Esophagus muscularis mucosa (tissue), 4 donors: ENCODE data around the gene GTF2H4. TPM values are rescaled to one million over a fixed set of nuclear protein-coding genes. Genes with fewer than 3 reads are reported as not detected.

Experiments used
- DNase-seq: peaks from one replicate; pipeline ENCODE4 v3.0.0-alpha.2; 2017; ENCODE audit errors: extremely low spot score
- H3K27ac ChIP-seq, 4 donors: fragments of 200-600 bp; sonication (generic); replicated peaks in 1 of 4; 1 replicate in 3 of 4; 2 replicates in 1 of 4; pipeline ENCODE4 v1.5.1; 2016 to 2019; ENCODE audit warnings: mild to moderate bottlenecking in 1 of 4
- H3K27me3 ChIP-seq, 4 donors: fragments of 200-600 bp; sonication (generic); one replicate each; pipeline versions ENCODE4 v1.5.1 to v1.6.0; 2016 to 2019
- H3K36me3 ChIP-seq, 4 donors: fragments of 200-600 bp; sonication (generic); one replicate each; pipeline ENCODE4 v1.5.1; 2016 to 2019
- H3K4me1 ChIP-seq, 4 donors: fragments of 200-600 bp; sonication (generic); one replicate each; pipeline ENCODE4 v1.5.1; 2016 to 2019
- H3K4me3 ChIP-seq, 4 donors: fragments of 200-600 bp; sonication (generic); 1 replicate in 2 of 4; 2 replicates in 2 of 4; pipeline ENCODE4 v1.5.1; 2016 to 2019; ENCODE audit warnings: mild to moderate bottlenecking in 4 of 4, moderate library complexity in 1 of 4
- H3K9me3 ChIP-seq, 4 donors: fragments of 200-600 bp; sonication (generic); 1 replicate in 3 of 4; 2 replicates in 1 of 4; pipeline ENCODE4 v1.5.1; 2016 to 2019
- EP300 ChIP-seq: sonication (generic); formaldehyde crosslinking; IDR thresholded peaks from one replicate; pipeline ENCODE4 v1.6.1; 2017; ENCODE audit warnings: antibody characterized with exemption
- POLR2A ChIP-seq: fragments of 450-650 bp; IDR thresholded peaks from one replicate; pipeline ENCODE4 v1.6.1; 2017; ENCODE audit warnings: antibody characterized with exemption, moderate library complexity, mild to moderate bottlenecking, low read depth
- POLR2AphosphoS5 ChIP-seq, 2 donors: sonication (generic); formaldehyde crosslinking; IDR thresholded peaks; one replicate each; pipeline ENCODE4 v1.6.1; 2017; ENCODE audit warnings: antibody characterized with exemption in 2 of 2
- WGBS: methylation state at CpG from one replicate; pipeline ENCODE4 v1.1.5; 2018; 5-methylcytosine and 5-hydroxymethylcytosine counted together
- intact Hi-C: fragments of 100-400 bp; cut with DNase I; formaldehyde crosslinking; loops from one replicate; pipeline ENCODE4 v1.15.1; 2023
- total RNA-seq, 4 donors: library from RNA; depleted of rRNA; stranded (reverse); fragments of >200 nt; gene quantifications; one replicate each; pipeline versions ENCODE4 v1.1.0 to v1.2.1, GENCODE V29; 2016
- TF ChIP-seq, protein P1 (sequence below), 3 experiments: fragments of 200-600 bp in 2 of 3; fragments of 450-650 bp in 1 of 3; sonication (generic) in 2 of 3; IDR thresholded peaks; one replicate each; pipeline ENCODE4 v1.5.1; 2017 to 2019; ENCODE audit warnings: antibody characterized with exemption in 3 of 3, mild to moderate bottlenecking in 2 of 3, moderate library complexity in 1 of 3

Gene GTF2H4
- total RNA-seq, 4 donors from 2014 or later, result 6.3 to 15.4 (median 8.2) TPM

DNA sequence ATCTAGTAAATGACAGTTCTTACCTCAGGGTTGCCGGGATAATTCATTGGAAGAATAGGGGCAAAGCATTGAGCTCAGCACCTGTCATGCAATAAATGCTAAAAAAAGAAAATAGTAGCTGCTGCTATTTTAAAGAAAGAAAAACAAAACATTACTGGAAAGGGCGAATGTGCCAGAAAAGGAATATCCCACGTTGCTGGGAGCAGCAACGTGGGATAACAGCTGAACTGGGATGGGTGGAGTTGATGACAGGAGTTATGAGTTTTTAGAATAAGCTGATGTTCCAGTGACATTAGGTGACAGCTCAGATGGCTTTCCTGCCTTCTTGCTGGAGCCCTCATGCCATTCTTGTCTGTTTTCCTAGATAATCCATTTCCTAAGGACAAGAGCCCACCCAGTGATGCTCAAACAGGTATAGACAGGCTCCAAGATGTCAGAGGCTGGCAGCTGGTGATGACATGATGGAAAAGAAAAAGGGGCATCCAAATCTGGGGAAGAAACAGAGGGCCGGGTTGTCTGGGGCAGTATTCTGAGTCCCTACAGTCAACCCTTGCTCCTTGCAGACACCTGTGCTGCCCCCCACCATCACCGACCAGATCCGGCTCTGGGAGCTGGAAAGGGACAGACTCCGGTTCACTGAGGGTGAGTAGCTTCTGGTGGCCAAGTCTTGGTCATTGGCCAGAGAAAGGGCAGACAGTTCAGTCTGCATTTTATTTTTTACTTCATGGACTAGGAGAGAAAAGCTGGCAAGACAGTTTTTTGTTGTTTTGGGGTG, 4.9 kb downstream of the GTF2H4 start:
- 79% methylated on average over 8 of the region's 8 CpGs for WGBS
- DNase-seq, result no peak
- H3K4me3 ChIP-seq, result peak overlapping the region in 1 of 4 donors; percentile 68
- H3K4me1 ChIP-seq, result peaks cover 26 to 42% (median 38%) of the 10 kb centered on the region in 4 donors
- TF ChIP-seq EP300 (no peak), POLR2A (no peak), POLR2AphosphoS5 (IDR thresholded peaks at IDR 0.05) (no peak)
- TF ChIP-seq, protein P1, sequence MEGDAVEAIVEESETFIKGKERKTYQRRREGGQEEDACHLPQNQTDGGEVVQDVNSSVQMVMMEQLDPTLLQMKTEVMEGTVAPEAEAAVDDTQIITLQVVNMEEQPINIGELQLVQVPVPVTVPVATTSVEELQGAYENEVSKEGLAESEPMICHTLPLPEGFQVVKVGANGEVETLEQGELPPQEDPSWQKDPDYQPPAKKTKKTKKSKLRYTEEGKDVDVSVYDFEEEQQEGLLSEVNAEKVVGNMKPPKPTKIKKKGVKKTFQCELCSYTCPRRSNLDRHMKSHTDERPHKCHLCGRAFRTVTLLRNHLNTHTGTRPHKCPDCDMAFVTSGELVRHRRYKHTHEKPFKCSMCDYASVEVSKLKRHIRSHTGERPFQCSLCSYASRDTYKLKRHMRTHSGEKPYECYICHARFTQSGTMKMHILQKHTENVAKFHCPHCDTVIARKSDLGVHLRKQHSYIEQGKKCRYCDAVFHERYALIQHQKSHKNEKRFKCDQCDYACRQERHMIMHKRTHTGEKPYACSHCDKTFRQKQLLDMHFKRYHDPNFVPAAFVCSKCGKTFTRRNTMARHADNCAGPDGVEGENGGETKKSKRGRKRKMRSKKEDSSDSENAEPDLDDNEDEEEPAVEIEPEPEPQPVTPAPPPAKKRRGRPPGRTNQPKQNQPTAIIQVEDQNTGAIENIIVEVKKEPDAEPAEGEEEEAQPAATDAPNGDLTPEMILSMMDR (IDR thresholded peaks at IDR 0.05), result no peak
- peaks cover 9 to 52% (median 43%) of the 10 kb centered on the region in 4 donors for H3K36me3 ChIP-seq
- H3K27ac ChIP-seq, result peak overlapping the region; percentile 85 to 97 (median 90)
- intact Hi-C loops, result loop anchor here (5.0 kb wide), 1 partner anchor 174 kb away; no protein-coding TSS in a partner anchor
- H3K9me3 ChIP-seq, result no peaks in the 10 kb centered on the region
- no peaks in the 10 kb centered on the region for H3K27me3 ChIP-seq

DNA sequence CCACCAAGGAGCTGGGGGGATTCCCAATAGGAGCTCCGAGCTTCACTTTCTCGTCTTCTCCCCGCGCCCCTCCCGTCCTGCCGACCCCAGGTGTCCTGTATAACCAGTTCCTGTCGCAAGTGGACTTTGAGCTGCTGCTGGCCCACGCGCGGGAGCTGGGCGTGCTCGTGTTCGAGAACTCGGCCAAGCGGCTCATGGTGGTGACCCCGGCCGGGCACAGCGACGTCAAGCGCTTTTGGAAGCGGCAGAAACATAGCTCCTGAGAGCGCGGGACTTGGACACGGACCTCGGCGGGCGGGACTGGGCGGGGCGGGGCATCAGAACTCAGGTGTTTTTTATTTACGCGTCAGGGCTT, 5.7 kb downstream of the GTF2H4 start:
- intact Hi-C loops, result loop anchor here (5.0 kb wide), 1 partner anchor 174 kb away; no protein-coding TSS in a partner anchor
- peak overlapping the region; percentile 60 to 70 (median 66) for H3K4me3 ChIP-seq
- H3K4me1 ChIP-seq, result peaks cover 23 to 39% (median 34%) of the 10 kb centered on the region in 4 donors
- peaks cover 9 to 60% (median 51%) of the 10 kb centered on the region in 4 donors for H3K36me3 ChIP-seq
- WGBS, result 1% methylated on average over 26 of the region's 31 CpGs
- no peak for DNase-seq
- peak overlapping the region; percentile 85 to 97 (median 90) for H3K27ac ChIP-seq
- H3K27me3 ChIP-seq, result no peaks in the 10 kb centered on the region
- TF ChIP-seq POLR2A (no peak), POLR2AphosphoS5 (IDR thresholded peaks at IDR 0.05) (no peak)
- H3K9me3 ChIP-seq, result no peaks in the 10 kb centered on the region

DNA sequence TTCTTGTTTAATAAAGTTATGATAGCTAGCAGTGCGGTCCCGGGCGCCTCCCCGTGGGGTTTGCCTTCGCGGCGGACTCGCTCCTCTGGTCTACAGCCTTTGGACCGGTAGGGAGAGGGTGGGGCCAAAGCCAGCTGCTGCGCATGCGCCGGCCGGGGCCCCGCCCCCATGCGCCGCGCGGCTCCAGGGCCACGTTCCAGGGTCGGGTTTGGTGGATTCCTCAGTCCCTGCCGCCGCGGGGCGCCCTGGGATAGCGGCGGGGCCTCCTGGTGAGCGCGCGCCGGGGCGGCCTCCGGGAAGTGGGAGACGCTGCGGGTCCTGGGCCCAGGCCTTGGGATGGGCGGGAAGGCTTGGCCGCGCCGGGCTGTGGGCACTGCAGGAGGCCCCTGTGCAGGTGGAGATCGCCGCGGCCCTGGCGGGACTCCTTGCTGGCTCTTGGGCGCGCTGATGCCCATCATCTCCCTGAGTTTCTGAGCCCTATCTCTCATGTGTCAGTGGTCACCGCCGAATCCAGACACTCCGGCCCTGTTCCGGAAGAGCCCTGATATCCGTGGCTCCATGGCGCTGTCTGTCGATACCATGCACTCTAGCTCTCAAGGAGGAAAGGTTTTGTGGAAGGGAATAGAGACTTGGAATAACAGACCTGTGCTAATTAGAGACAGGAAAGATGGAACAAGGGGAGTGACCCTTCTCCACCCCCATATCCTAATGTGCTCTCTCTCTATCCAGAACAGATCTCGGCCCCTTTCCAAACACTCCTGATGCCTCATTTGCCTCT, 6.3 kb downstream of the GTF2H4 start, which contains the start of gene VARS2:
Gene VARS2 (plus strand): TSS at position 163 of the 778 bp plus-strand sequence. CDS start 599 bp downstream, at position 762.
- intact Hi-C loops, result loop anchor here (5.0 kb wide), 1 partner anchor 173 kb away; no protein-coding TSS in a partner anchor
- WGBS, result 5% methylated on average over 14 of the region's 52 CpGs
- peak within 1 kb of the TSS; percentile 85 to 97 (median 90) for H3K27ac ChIP-seq
- peak within 1 kb of the TSS; percentile 60 to 70 (median 66) for H3K4me3 ChIP-seq
- TF ChIP-seq EP300, result no peak
- peak; percentile 89 to 95 for TF ChIP-seq POLR2AphosphoS5 (IDR thresholded peaks at IDR 0.05)
- peak; percentile 74 for TF ChIP-seq POLR2A
- TF ChIP-seq, protein P1 (IDR thresholded peaks at IDR 0.05), result peak; percentile 36 to 69 (median 46)
- no peaks in the 10 kb centered on the region for H3K27me3 ChIP-seq
- peaks cover 19 to 33% (median 29%) of the 10 kb centered on the region in 4 donors for H3K4me1 ChIP-seq
- no peaks in the 10 kb centered on the region for H3K9me3 ChIP-seq
- DNase-seq, result peak; percentile 97
- peaks cover 9 to 66% (median 55%) of the 10 kb centered on the region in 4 donors for H3K36me3 ChIP-seq

DNA sequence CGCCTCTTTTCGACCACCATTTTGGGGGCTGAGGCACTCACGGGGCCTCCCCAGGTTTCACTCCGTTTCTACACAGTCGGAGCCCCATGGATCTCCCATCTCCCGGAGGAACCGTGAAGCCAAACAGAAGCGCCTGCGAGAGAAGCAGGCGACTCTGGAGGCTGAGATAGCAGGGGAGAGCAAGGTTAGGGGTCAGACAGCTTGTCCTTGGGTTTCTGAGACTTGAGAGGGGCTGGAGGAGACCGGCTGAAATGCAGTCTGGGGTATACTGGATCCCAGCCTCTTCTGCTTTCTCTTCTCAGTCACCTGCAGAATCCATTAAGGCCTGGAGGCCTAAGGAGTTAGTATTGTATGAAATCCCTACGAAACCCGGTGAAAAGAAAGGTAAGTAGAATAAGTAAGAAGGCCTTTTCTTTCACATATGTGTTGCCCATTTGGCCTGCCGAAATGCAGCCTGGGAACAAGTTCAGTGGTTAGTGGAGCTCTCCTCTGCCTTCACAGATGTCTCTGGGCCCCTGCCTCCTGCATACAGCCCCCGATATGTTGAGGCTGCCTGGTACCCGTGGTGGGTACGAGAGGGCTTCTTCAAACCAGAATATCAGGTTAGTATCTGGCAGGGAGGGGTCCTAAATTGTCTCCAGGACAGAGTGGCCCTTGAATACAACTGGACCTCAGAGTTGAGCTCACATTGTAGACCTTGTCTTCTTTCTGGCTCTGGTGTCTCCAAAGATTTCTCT, 7.0 kb downstream of the GTF2H4 start:
- no peak for TF ChIP-seq POLR2A
- TF ChIP-seq, protein P1 (IDR thresholded peaks at IDR 0.05), result no peak
- TF ChIP-seq EP300, result no peak
- no peak for TF ChIP-seq POLR2AphosphoS5 (IDR thresholded peaks at IDR 0.05)
- 55% methylated on average over 17 of the region's 17 CpGs for WGBS
- H3K27ac ChIP-seq, result peak overlapping the region; percentile 85 to 97 (median 90)
- H3K4me3 ChIP-seq, result peak overlapping the region; percentile 60 to 70 (median 66)
- H3K4me1 ChIP-seq, result peaks cover 19 to 30% (median 27%) of the 10 kb centered on the region in 4 donors
- H3K36me3 ChIP-seq, result peaks cover 11 to 69% (median 58%) of the 10 kb centered on the region in 4 donors
- intact Hi-C loops, result loop anchor here (5.0 kb wide), 1 partner anchor 172 kb away; no protein-coding TSS in a partner anchor
- H3K27me3 ChIP-seq, result no peaks in the 10 kb centered on the region
- DNase-seq, result no peak
- no peaks in the 10 kb centered on the region for H3K9me3 ChIP-seq
